RWPE2 (cell line): ENCODE measurements around the gene RAB7B.

Experiments
- ATAC-seq: fragments of 200-7000 bp; cut with Tn5 transposase; 3 replicates; pipeline ENCODE4 v1.9.1; 2021; ENCODE audit warnings: low read depth
- DNase-seq: peaks from one replicate; pipeline ENCODE4 v3.0.0-alpha.2; 2020; ENCODE audit warnings: low spot score
- H3K27ac ChIP-seq: fragments of 450-650 bp; 2 replicates; pipeline ENCODE4 v1.5.1; 2017; ENCODE audit warnings: mild to moderate bottlenecking; ENCODE audit not compliant: poor library complexity, severe bottlenecking
- H3K27me3 ChIP-seq: fragments of 250-450 bp; sonication (Bioruptor Pico); 2 replicates; pipeline ENCODE4 v1.5.1; 2021; ENCODE audit warnings: mild to moderate bottlenecking, moderate library complexity; ENCODE audit not compliant: insufficient read depth, poor library complexity, severe bottlenecking
- H3K36me3 ChIP-seq: fragments of 250-450 bp; sonication (Bioruptor Pico); 2 replicates; pipeline ENCODE4 v1.5.1; 2020; ENCODE audit warnings: low read depth, mild to moderate bottlenecking, moderate library complexity
- H3K4me1 ChIP-seq: fragments of 250-450 bp; sonication (Bioruptor Pico); 2 replicates; pipeline ENCODE4 v1.5.1; 2021; ENCODE audit warnings: mild to moderate bottlenecking, moderate library complexity; ENCODE audit not compliant: insufficient read depth, poor library complexity, severe bottlenecking
- H3K4me3 ChIP-seq: fragments of 250-450 bp; sonication (Bioruptor Pico); 2 replicates; pipeline ENCODE4 v1.5.1; 2021; ENCODE audit warnings: mild to moderate bottlenecking, moderate library complexity; ENCODE audit not compliant: severe bottlenecking
- H3K9me3 ChIP-seq: fragments of 250-450 bp; sonication (Bioruptor Pico); 2 replicates; pipeline ENCODE4 v1.5.1; 2021; ENCODE audit warnings: mild to moderate bottlenecking, moderate library complexity; ENCODE audit not compliant: severe bottlenecking
- CTCF ChIP-seq: fragments of 450-650 bp; IDR thresholded peaks from one replicate; pipeline ENCODE4 v1.5.1; 2017; ENCODE audit warnings: mild to moderate bottlenecking, moderate library complexity; ENCODE audit not compliant: poor library complexity, severe bottlenecking

RAB7B gene

GRCh38 chr1:205936846-205937586, 66.2 kb downstream of the RAB7B start:
- no peaks in the 10 kb centered on the region for H3K36me3 ChIP-seq
- TF ChIP-seq CTCF: no peak
- no peak overlapping the region for H3K4me3 ChIP-seq
- no peak for DNase-seq
- peaks cover 27% of the 10 kb centered on the region for H3K4me1 ChIP-seq
- no peak overlapping the region for H3K27ac ChIP-seq
- H3K9me3 ChIP-seq: no peaks in the 10 kb centered on the region
- no peaks in the 10 kb centered on the region for H3K27me3 ChIP-seq
- ATAC-seq: peak; percentile 55; the same call in 1 of the 3 replicates

GRCh38 chr1:205936311-205936710, 66.9 kb downstream of the RAB7B start:
- ATAC-seq (no peak), DNase-seq (no peak)
- Histone ChIP-seq H3K36me3 (no peaks in the 10 kb centered on the region), H3K4me1 (peaks cover 27% of the 10 kb centered on the region), H3K9me3 (no peaks in the 10 kb centered on the region), H3K4me3 (no peak overlapping the region), H3K27me3 (no peaks in the 10 kb centered on the region), H3K27ac (no peak overlapping the region)
- no peak for TF ChIP-seq CTCF

- H3K27ac ChIP-seq: no peak overlapping the region
- no peaks in the 10 kb centered on the region for H3K27me3 ChIP-seq
- no peak for ATAC-seq
- H3K4me1 ChIP-seq: peaks cover 27% of the 10 kb centered on the region
- TF ChIP-seq CTCF: no peak
- no peak for DNase-seq
- H3K4me3 ChIP-seq: no peak overlapping the region
- H3K9me3 ChIP-seq: no peaks in the 10 kb centered on the region
- no peaks in the 10 kb centered on the region for H3K36me3 ChIP-seq
Measured at GRCh38 chr1:205935869-205936268, 67.3 kb downstream of the RAB7B start.

- peaks cover 27% of the 10 kb centered on the region for H3K4me1 ChIP-seq
- H3K4me3 ChIP-seq: no peak overlapping the region
- ATAC-seq (no peak), DNase-seq (no peak)
- no peaks in the 10 kb centered on the region for H3K27me3 ChIP-seq
- H3K27ac ChIP-seq: no peak overlapping the region
- H3K36me3 ChIP-seq: no peaks in the 10 kb centered on the region
- no peaks in the 10 kb centered on the region for H3K9me3 ChIP-seq
- TF ChIP-seq CTCF: no peak
Measured at GRCh38 chr1:205934788-205935187, 68.4 kb downstream of the RAB7B start.
